Esophagus (tissue), 2 donors: Measurements from ENCODE around the gene PLS1. TPM values are rescaled to one million over a fixed set of nuclear protein-coding genes. Genes with fewer than 3 reads are reported as not detected.

Source experiments
- H3K27ac ChIP-seq, 2 donors: one replicate each; pipeline ENCODE4 v1.5.1; 2013; ENCODE audit warnings: low read depth in 2 of 2, mild to moderate bottlenecking in 2 of 2, inconsistent platforms in 1 of 2, low read length in 1 of 2, moderate library complexity in 1 of 2
- H3K27me3 ChIP-seq, 2 donors: one replicate each; pipeline ENCODE4 v1.6.1; 2013; ENCODE audit warnings: low read length in 2 of 2, control low read depth in 1 of 2, mild to moderate bottlenecking in 1 of 2; ENCODE audit not compliant: insufficient read depth in 2 of 2, control insufficient read depth in 1 of 2
- H3K36me3 ChIP-seq, 2 donors: one replicate each; pipeline ENCODE4 v1.6.1; 2013; ENCODE audit warnings: low read length in 1 of 2; ENCODE audit not compliant: control insufficient read depth in 2 of 2, insufficient read depth in 2 of 2
- H3K4me1 ChIP-seq, 2 donors: one replicate each; pipeline ENCODE4 v1.6.1; 2013; ENCODE audit warnings: low read length in 1 of 2; ENCODE audit not compliant: control insufficient read depth in 2 of 2, insufficient read depth in 2 of 2
- H3K4me3 ChIP-seq, 2 donors: one replicate each; pipeline ENCODE4 v1.5.1; 2013; ENCODE audit warnings: low read length in 2 of 2, mild to moderate bottlenecking in 2 of 2, low read depth in 1 of 2, moderate library complexity in 1 of 2
- H3K9me3 ChIP-seq, 2 donors: one replicate each; pipeline ENCODE4 v1.6.1; 2013; ENCODE audit warnings: mild to moderate bottlenecking in 2 of 2, low read depth in 1 of 2, low read length in 1 of 2, moderate library complexity in 1 of 2; ENCODE audit not compliant: control insufficient read depth in 2 of 2, insufficient read depth in 1 of 2
- WGBS, 2 donors: extraction: QIAGEN DNeasy Blood & Tissue Kit; methylation state at CpG; one replicate each; pipeline ENCODE4 v1.1.7; 2013; 5-methylcytosine and 5-hydroxymethylcytosine counted together
- polyA plus RNA-seq, 2 donors: library from polyadenylated mRNA; stranded (reverse); fragments of 200-250 nt; gene quantifications; one replicate each; pipeline ENCODE4 v1.2.3, GENCODE V29; 2013
- donor health status: healthy with polysubstance abuse.
- donor health status: Bipolar disorder and iron deficiency.

The PLS1 gene
- polyA plus RNA-seq, 2 donors, result 5.9 to 8.0 TPM

- 86 to 87% methylated on average over 5 of the region's 5 CpGs for WGBS, 2 donors
- Histone ChIP-seq H3K36me3 (no peaks in the 10 kb centered on the region), H3K27me3 (no peaks in the 10 kb centered on the region), H3K9me3 (no peaks in the 10 kb centered on the region), H3K4me3 (no peak overlapping the region), H3K27ac (no peak overlapping the region), H3K4me1 (peaks cover 0 to 2% of the 10 kb centered on the region in 2 donors)
Observed at GRCh38 chr3:142646020-142646785, 50.0 kb downstream of the PLS1 start.

DNA sequence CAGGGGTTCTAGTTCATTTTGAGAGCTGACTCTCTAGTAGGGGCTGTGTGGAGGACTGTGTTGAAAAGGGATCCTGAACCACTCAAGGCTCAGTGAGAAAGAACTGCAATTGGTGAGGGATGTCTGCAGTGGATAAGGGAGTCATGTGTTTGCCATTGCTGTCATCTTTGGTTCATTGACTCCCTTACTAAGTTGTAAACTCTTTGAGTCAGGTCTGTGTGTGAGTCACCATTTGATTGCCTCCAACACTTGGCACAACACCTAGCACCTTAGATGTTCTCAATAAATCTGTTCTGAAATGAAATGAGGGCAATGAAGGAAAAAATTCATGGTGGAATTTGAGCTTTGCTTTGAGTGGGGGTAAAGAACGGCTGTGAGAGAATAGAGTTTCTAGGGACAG, 51.7 kb downstream of the PLS1 start:
- H3K27me3 ChIP-seq, result no peaks in the 10 kb centered on the region
- H3K36me3 ChIP-seq, result no peaks in the 10 kb centered on the region
- WGBS, 2 donors, result 72 to 83% methylated on average over 1 of the region's 1 CpG
- H3K9me3 ChIP-seq, result no peaks in the 10 kb centered on the region
- no peak overlapping the region for H3K4me3 ChIP-seq
- peaks cover 0 to 2% of the 10 kb centered on the region in 2 donors for H3K4me1 ChIP-seq
- H3K27ac ChIP-seq, result no peak overlapping the region

- Histone ChIP-seq H3K27ac (no peak overlapping the region), H3K27me3 (no peaks in the 10 kb centered on the region)
- WGBS, 2 donors, result 85 to 90% methylated on average over 3 of the region's 3 CpGs
Observed at GRCh38 chr3:142648950-142649349, 52.8 kb downstream of the PLS1 start.

DNA sequence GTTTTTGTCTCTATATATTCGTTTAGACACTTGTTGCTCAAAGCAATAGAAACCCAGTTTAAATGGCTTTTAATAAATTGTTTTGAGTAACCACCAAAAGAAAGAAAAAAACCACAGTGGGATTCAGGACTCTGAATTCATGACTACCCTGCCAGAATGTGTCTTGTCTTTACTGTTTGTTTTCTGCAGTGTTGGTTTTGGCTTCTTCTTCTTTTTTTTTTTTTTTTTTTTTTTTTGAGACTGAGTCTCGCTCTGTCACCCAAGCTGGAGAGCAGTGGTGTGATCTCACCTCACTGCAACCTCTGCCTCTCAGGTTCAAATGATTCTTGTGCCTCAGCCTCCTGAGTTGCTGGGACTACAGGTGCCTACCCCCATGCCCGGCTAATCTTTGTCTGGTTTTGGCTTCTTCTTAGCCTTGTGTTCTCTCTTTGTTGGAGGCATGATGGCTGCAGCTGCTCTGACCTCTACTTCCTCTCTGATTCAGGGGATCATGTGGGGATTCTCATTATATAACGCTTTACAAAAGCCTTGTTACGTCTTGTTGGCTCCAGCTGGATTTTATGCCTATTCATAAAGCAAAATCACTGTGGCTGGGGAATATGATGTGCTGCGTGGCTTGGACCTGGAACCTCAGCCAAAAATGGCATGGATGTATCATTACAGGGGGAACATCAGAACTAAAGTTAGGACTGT, 54.0 kb downstream of the PLS1 start:
- peaks cover 0 to 2% of the 10 kb centered on the region in 2 donors for H3K4me1 ChIP-seq
- H3K27me3 ChIP-seq, result no peaks in the 10 kb centered on the region
- H3K4me3 ChIP-seq, result no peak overlapping the region
- WGBS, 2 donors, result 47% methylated on average over 6 of the region's 6 CpGs
- H3K27ac ChIP-seq, result no peak overlapping the region
- no peaks in the 10 kb centered on the region for H3K36me3 ChIP-seq
- no peaks in the 10 kb centered on the region for H3K9me3 ChIP-seq

More at GRCh38 chr3:142648950-142649349, 52.8 kb downstream of the PLS1 start:
- Histone ChIP-seq H3K36me3 (no peaks in the 10 kb centered on the region), H3K9me3 (no peaks in the 10 kb centered on the region), H3K4me3 (no peak overlapping the region), H3K4me1 (peaks cover 0 to 2% of the 10 kb centered on the region in 2 donors)

GRCh38 chr3:142651711-142652110, 55.5 kb downstream of the PLS1 start:
- no peaks in the 10 kb centered on the region for H3K27me3 ChIP-seq
- no peaks in the 10 kb centered on the region for H3K36me3 ChIP-seq
- no peaks in the 10 kb centered on the region for H3K9me3 ChIP-seq
- no peaks in the 10 kb centered on the region for H3K4me1 ChIP-seq
- no peak overlapping the region for H3K27ac ChIP-seq
- no peak overlapping the region for H3K4me3 ChIP-seq

GRCh38 chr3:142652826-142653292, 56.7 kb downstream of the PLS1 start:
- Histone ChIP-seq H3K27me3 (no peaks in the 10 kb centered on the region), H3K4me1 (no peaks in the 10 kb centered on the region), H3K9me3 (no peaks in the 10 kb centered on the region), H3K4me3 (no peak overlapping the region), H3K36me3 (no peaks in the 10 kb centered on the region), H3K27ac (no peak overlapping the region)
- 87 to 93% methylated on average over 8 of the region's 8 CpGs for WGBS, 2 donors

- no peak overlapping the region for H3K4me3 ChIP-seq
- no peaks in the 10 kb centered on the region for H3K27me3 ChIP-seq
- H3K36me3 ChIP-seq, result no peaks in the 10 kb centered on the region
- no peaks in the 10 kb centered on the region for H3K9me3 ChIP-seq
- no peaks in the 10 kb centered on the region for H3K4me1 ChIP-seq
- H3K27ac ChIP-seq, result no peak overlapping the region
Observed at GRCh38 chr3:142656575-142656974, 60.4 kb downstream of the PLS1 start.

GRCh38 chr3:142657033-142657432, 60.8 kb downstream of the PLS1 start:
- H3K27me3 ChIP-seq, result no peaks in the 10 kb centered on the region
- no peaks in the 10 kb centered on the region for H3K4me1 ChIP-seq
- 85 to 92% methylated on average over 4 of the region's 4 CpGs for WGBS, 2 donors
- H3K9me3 ChIP-seq, result no peaks in the 10 kb centered on the region
- H3K27ac ChIP-seq, result no peak overlapping the region
- no peaks in the 10 kb centered on the region for H3K36me3 ChIP-seq
- H3K4me3 ChIP-seq, result no peak overlapping the region

- no peaks in the 10 kb centered on the region for H3K4me1 ChIP-seq
- H3K27me3 ChIP-seq, result no peaks in the 10 kb centered on the region
- H3K27ac ChIP-seq, result no peak overlapping the region
- WGBS, 2 donors, result 73 to 77% methylated on average over 6 of the region's 6 CpGs
- H3K9me3 ChIP-seq, result no peaks in the 10 kb centered on the region
- no peak overlapping the region for H3K4me3 ChIP-seq
- H3K36me3 ChIP-seq, result no peaks in the 10 kb centered on the region
Observed at GRCh38 chr3:142660383-142660782, 64.2 kb downstream of the PLS1 start.

- H3K4me1 ChIP-seq, result no peaks in the 10 kb centered on the region
- no peaks in the 10 kb centered on the region for H3K36me3 ChIP-seq
- H3K4me3 ChIP-seq, result no peak overlapping the region
- H3K9me3 ChIP-seq, result no peaks in the 10 kb centered on the region
- H3K27me3 ChIP-seq, result no peaks in the 10 kb centered on the region
- no peak overlapping the region for H3K27ac ChIP-seq
Observed at GRCh38 chr3:142660893-142661292, 64.7 kb downstream of the PLS1 start.
